RWPE1 (cell line): ENCODE data around the gene KCND2.
"Not testable (repeated sequence)": the region's sequence is repeated elsewhere in the genome, so short reads cannot be mapped to it uniquely, and the experiment has no call there.

Experiments used
- CTCF ChIA-PET: fragments of 350-600 bp; sonication (Branson Sonifier 250); formaldehyde crosslinking; extraction: SDS; loops from one replicate; lab custom pipeline; 2021; lab: Yijun Ruan, JAX
- POLR2A ChIA-PET: fragments of 400-600 bp; formaldehyde crosslinking; extraction: SDS; loops from one replicate; lab custom pipeline; 2020; ENCODE audit warnings: antibody characterized with exemption; ENCODE audit not compliant: low non-redundant PET; lab: Yijun Ruan, JAX
- DNase-seq: peaks from one replicate; pipeline ENCODE4 v3.0.0; 2012; ENCODE audit warnings: low spot score
- H3K27ac ChIP-seq: fragments of 450-650 bp; 2 replicates; pipeline ENCODE4 v1.5.1; 2017
- TF ChIP-seq, protein P1 (sequence below): fragments of 450-650 bp; conservative IDR thresholded peaks from 2 replicates; pipeline ENCODE4 v1.5.1; 2017; ENCODE audit warnings: low read depth, mild to moderate bottlenecking

Gene KCND2

DNA sequence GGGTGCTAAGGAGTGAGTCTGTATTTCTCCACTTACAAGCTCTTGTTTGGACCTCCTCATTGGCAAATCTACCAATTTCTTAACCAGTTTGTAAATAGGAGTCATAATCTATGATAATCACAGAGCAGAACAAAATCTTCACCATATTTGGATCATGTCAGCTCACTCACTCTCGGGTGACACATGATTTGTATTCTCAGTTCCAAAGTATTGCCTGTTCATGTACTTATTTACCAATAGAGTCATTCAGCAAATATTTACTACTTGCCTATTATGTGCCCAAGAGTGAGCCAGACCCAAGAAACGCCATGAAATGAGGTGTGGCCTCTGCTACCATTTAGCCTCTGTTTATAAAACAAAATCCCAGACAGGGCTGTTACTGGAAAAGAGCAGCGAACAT, 470.2 kb downstream of the KCND2 start:
- no peak for DNase-seq
- CTCF ChIA-PET: interaction anchor here (0.6 kb wide), 1 partner anchor 1814 kb away, joined by 3 read pairs; no protein-coding TSS in a partner anchor
- H3K27ac ChIP-seq: no peak overlapping the region
- TF ChIP-seq, protein P1, sequence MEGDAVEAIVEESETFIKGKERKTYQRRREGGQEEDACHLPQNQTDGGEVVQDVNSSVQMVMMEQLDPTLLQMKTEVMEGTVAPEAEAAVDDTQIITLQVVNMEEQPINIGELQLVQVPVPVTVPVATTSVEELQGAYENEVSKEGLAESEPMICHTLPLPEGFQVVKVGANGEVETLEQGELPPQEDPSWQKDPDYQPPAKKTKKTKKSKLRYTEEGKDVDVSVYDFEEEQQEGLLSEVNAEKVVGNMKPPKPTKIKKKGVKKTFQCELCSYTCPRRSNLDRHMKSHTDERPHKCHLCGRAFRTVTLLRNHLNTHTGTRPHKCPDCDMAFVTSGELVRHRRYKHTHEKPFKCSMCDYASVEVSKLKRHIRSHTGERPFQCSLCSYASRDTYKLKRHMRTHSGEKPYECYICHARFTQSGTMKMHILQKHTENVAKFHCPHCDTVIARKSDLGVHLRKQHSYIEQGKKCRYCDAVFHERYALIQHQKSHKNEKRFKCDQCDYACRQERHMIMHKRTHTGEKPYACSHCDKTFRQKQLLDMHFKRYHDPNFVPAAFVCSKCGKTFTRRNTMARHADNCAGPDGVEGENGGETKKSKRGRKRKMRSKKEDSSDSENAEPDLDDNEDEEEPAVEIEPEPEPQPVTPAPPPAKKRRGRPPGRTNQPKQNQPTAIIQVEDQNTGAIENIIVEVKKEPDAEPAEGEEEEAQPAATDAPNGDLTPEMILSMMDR: no peak
- POLR2A ChIA-PET: no interaction called here

DNA sequence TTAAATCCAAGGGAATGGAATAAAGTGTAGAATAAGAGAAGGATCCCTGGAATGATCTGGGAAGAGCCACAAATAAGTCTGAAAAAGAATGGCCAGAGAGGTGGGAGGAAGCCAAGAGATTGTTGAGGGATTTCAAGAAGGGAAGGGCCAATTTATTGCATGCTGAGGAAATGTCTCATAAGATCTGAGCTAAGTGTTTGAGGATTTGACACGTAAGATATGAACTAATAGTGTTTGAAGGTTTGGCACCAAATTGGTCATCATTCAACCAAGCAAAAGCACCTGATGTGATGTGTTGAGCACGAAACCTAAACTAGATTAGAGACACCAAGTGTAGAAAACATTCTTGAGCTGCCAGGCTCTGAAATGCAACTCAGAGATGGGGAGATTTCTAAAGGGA, 487.1 kb downstream of the KCND2 start:
- TF ChIP-seq, protein P1: no peak
- ChIA-PET POLR2A (no interaction called here), CTCF (no interaction called here)
- no peak for DNase-seq
- H3K27ac ChIP-seq: no peak overlapping the region

DNA sequence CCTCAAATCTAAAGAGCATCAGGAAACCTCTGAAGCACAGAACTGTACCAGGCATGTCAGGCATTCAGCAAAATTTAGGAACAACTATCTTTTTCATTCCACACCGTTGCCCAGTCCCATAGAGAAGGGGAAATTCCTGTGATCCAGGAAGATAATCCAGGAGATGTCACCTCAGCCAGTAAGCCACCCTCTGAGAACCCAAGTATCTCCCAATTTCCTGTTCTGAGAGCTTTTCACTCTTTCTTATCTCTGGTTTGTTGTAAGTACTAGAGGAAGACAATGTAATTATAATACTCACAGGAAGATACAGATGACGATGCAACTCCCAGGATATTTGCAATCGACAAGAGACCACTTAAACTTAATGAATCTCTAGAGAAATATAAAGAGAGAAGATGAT, 487.9 kb downstream of the KCND2 start:
- H3K27ac ChIP-seq: no peak overlapping the region
- TF ChIP-seq, protein P1: no peak
- POLR2A ChIA-PET: no interaction called here
- DNase-seq: no peak
- CTCF ChIA-PET: interaction anchor here (0.6 kb wide), 1 partner anchor 45 kb away, joined by 3 read pairs; no protein-coding TSS in a partner anchor

DNA sequence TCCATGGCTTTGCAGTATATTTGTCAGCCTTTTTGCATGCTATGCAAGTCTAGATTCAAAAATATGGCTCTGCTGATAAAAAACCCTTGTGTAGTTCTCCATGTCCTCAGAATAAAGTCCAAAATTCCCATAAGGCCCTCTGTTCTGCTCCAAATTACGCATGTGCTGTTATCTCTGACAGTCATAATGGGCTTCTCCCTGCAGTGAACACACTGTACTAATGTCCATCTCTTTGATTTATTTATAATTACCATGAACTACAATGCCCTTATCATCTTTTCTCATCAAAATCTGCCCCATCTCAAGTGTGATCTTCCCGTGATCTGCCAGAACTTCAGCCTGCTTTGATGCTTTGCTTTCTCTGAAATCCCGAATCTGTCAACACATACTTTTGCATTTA, 497.2 kb downstream of the KCND2 start:
- ChIA-PET CTCF (no interaction called here), POLR2A (no interaction called here)
- DNase-seq: no peak
- TF ChIP-seq, protein P1: no peak
- H3K27ac ChIP-seq: no peak overlapping the region

DNA sequence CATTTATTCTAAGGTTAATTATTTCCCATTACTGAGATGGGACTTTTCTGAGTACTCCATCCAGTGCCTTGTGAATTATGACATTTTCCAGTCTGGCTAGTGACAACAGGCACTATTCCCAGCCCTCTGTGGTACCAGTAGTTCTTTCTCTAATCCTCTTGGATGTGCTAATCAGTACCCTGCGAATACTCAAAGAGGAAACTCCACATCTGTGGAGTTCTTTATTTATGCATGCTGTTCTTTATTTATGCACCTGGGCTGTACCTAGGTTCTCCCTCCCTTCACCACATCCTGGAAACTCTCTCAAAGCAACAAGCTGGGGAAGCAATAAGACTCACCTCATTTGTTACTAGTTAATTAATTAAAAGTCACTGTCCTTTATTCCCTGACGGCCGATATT, 501.5 kb downstream of the KCND2 start:
- POLR2A ChIA-PET: no interaction called here
- CTCF ChIA-PET: interaction anchor here (0.6 kb wide), 1 partner anchor 437 kb away, joined by 6 read pairs; no protein-coding TSS in a partner anchor
- no peak for DNase-seq
- TF ChIP-seq, protein P1: no peak
- no peak overlapping the region for H3K27ac ChIP-seq

DNA sequence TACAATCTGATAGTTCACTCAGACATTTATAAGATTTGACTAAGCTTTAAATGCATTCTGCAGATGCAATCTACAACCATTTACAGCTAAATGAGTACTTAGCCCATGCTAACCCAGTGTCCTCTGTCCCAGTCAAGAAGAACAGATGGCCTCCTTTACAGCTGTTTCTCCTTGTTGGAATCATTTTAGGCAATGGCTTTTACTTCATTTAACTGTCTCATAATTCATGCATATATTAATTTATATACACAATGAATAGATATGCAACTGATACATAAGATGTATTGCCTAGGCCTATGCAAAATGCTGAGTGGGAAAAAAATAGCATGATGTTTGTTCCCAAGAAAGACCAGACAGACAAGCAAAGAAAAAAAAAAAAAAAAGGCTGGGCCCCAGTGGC, 502.8 kb downstream of the KCND2 start:
- H3K27ac ChIP-seq: no peak overlapping the region
- no peak for DNase-seq
- ChIA-PET CTCF (interaction anchor here (0.5 kb wide), 1 partner anchor 502 kb away, joined by 3 read pairs; no protein-coding TSS in a partner anchor), POLR2A (no interaction called here)
- TF ChIP-seq, protein P1: no peak

DNA sequence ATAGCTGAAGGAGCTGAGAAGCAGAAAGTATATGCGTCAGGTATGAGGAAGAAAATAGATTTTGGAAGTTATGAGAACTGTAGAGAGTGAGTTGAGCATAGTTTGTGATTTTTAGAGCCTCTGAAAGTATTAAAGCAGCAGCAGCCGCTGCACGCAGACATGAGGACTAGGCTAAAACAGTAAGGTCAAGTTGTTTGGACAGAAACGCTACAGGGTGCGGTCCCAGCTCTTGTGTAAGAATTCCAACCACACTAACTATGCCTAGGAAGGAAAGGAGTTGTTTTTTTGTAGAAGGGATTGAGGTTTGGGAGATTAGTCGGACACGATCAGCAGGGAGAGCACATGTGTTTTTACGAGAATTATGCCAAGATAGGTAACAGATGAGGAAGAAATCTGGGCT, 506.1 kb downstream of the KCND2 start:
- CTCF ChIA-PET, POLR2A ChIA-PET, DNase-seq, H3K27ac ChIP-seq: not testable (repeated sequence)

DNA sequence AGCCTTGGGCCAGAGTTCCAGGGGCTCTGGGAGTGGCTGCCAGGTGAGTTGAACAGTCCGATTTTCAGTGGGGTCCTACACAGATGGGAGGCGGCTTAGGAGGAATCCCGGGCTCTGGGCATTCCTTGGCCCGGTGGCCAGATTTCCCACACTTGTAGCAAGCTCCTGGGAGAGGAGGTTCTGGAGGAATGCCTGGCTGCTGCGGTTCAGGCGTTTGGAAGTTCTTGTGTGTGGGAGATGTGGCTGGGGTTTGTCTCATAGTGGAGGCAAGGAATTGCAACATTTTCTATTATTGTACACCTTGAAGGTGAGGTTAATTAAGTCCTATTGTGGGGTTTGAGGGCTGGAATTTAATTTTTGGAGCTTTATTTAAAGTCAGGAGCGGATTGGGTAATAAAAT, 507.5 kb downstream of the KCND2 start:
- POLR2A ChIA-PET, DNase-seq, H3K27ac ChIP-seq, CTCF ChIA-PET: not testable (repeated sequence)
